Measurements from ENCODE around the gene NKAIN2. TPM values are rescaled to one million over a fixed set of nuclear protein-coding genes. Genes with fewer than 3 reads are reported as not detected.

Gene NKAIN2
- total RNA-seq (2014; rRNA removed; shearing (Covaris generic)): 0.23 and 0.45 TPM in 2 replicates

GRCh38 chr6:123803504-123804013, at the start of gene NKAIN2:
NKAIN2 (plus strand) TSS chr6:123803865.
- DNase-seq (ENCODE audit: low spot score): no peak

- DNase-seq (ENCODE audit: low spot score): no peak
Observed at GRCh38 chr6:123759472-123759871, 44.2 kb upstream of the NKAIN2 start.

GRCh38 chr6:123763904-123764303, 39.8 kb upstream of the NKAIN2 start:
- DNase-seq (ENCODE audit: low spot score): no peak

GRCh38 chr6:123764722-123765121, 38.9 kb upstream of the NKAIN2 start:
- DNase-seq (ENCODE audit: low spot score): no peak

- DNase-seq (ENCODE audit: low spot score): no peak
Observed at GRCh38 chr6:123768921-123769320, 34.7 kb upstream of the NKAIN2 start.

- no peak for DNase-seq (ENCODE audit: low spot score)
Observed at GRCh38 chr6:123769431-123769830, 34.2 kb upstream of the NKAIN2 start.

- peak; percentile 51 for DNase-seq (ENCODE audit: low spot score)
Observed at GRCh38 chr6:123770247-123770949, 33.3 kb upstream of the NKAIN2 start.

GRCh38 chr6:123771126-123771525, 32.5 kb upstream of the NKAIN2 start:
- peak; percentile 37 for DNase-seq (ENCODE audit: low spot score)

GRCh38 chr6:123777563-123777962, 26.1 kb upstream of the NKAIN2 start:
- DNase-seq (ENCODE audit: low spot score): no peak

GRCh38 chr6:123780021-123780420, 23.6 kb upstream of the NKAIN2 start:
- DNase-seq (ENCODE audit: low spot score): no peak

- no peak for DNase-seq (ENCODE audit: low spot score)
Observed at GRCh38 chr6:123784330-123784729, 19.3 kb upstream of the NKAIN2 start.

GRCh38 chr6:123785039-123785438, 18.6 kb upstream of the NKAIN2 start:
- DNase-seq (ENCODE audit: low spot score): no peak

- DNase-seq (ENCODE audit: low spot score): no peak
Observed at GRCh38 chr6:123788319-123788718, 15.3 kb upstream of the NKAIN2 start.

GRCh38 chr6:123794190-123794589, 9.5 kb upstream of the NKAIN2 start:
- DNase-seq (ENCODE audit: low spot score): no peak

GRCh38 chr6:123794799-123795198, 8.9 kb upstream of the NKAIN2 start:
- DNase-seq (ENCODE audit: low spot score): no peak

GRCh38 chr6:123801067-123801466, 2.6 kb upstream of the NKAIN2 start:
- no peak for DNase-seq (ENCODE audit: low spot score)

- no peak for DNase-seq (ENCODE audit: low spot score)
Observed at GRCh38 chr6:123802351-123802696, 1.3 kb upstream of the NKAIN2 start.

- DNase-seq (ENCODE audit: low spot score): peak; percentile 72
Observed at GRCh38 chr6:123802697-123803503, 765 bp upstream of the NKAIN2 start.

- peak; percentile 6 for DNase-seq (ENCODE audit: low spot score)
Observed at GRCh38 chr6:123804014-123804786, 535 bp downstream of the NKAIN2 start.

- no peak for DNase-seq (ENCODE audit: low spot score)
Observed at GRCh38 chr6:123804787-123805540, 1.3 kb downstream of the NKAIN2 start.

GRCh38 chr6:123805921-123806320, 2.3 kb downstream of the NKAIN2 start:
- no peak for DNase-seq (ENCODE audit: low spot score)
